CD14-positive monocyte (primary cell): ENCODE results near the gene RSKR. TPM values are rescaled to one million over a fixed set of nuclear protein-coding genes. Genes with fewer than 3 reads are reported as not detected.

Source experiments
- DNase-seq, 3 donors: peaks; one replicate each; pipeline ENCODE4 v3.0.0-alpha.2; 2011 to 2022
- H2AFZ ChIP-seq: 2 replicates; pipeline ENCODE4 v1.6.0; 2012; ENCODE audit warnings: mild to moderate bottlenecking, low read depth, low read length, inconsistent platforms; ENCODE audit not compliant: insufficient read depth, poor library complexity, severe bottlenecking
- H3K27ac ChIP-seq, 2 donors: 1 replicate in 1 of 2; 2 replicates in 1 of 2; pipeline ENCODE4 v1.5.1; 2012 to 2013; ENCODE audit warnings: low read length in 2 of 2, control low read depth in 1 of 2, inconsistent platforms in 1 of 2, low read depth in 1 of 2, mild to moderate bottlenecking in 1 of 2
- H3K27me3 ChIP-seq, 2 donors: one replicate each; pipeline versions ENCODE4 v1.6.0 to v1.6.1; 2011 to 2013; ENCODE audit warnings: low read length in 2 of 2; ENCODE audit not compliant: control insufficient read depth in 2 of 2, insufficient read depth in 2 of 2
- H3K36me3 ChIP-seq, 2 donors: replicated peaks in 1 of 2; 1 replicate in 1 of 2; 2 replicates in 1 of 2; pipeline versions ENCODE4 v1.5.1 to v1.6.1; 2012 to 2013; ENCODE audit warnings: low read length in 2 of 2, control low read depth in 1 of 2, inconsistent platforms in 1 of 2, mild to moderate bottlenecking in 1 of 2; ENCODE audit not compliant: insufficient read depth in 2 of 2, control insufficient read depth in 1 of 2
- H3K4me1 ChIP-seq, 2 donors: 1 replicate in 1 of 2; 2 replicates in 1 of 2; pipeline versions ENCODE4 v1.5.1 to v1.6.1; 2012 to 2013; ENCODE audit warnings: low read length in 2 of 2, control low read depth in 1 of 2, inconsistent platforms in 1 of 2, mild to moderate bottlenecking in 1 of 2, moderate library complexity in 1 of 2; ENCODE audit not compliant: insufficient read depth in 2 of 2, control insufficient read depth in 1 of 2
- H3K4me2 ChIP-seq: replicated peaks from 2 replicates; pipeline ENCODE3; 2012; ENCODE audit warnings: low read length, moderate library complexity, mild to moderate bottlenecking; ENCODE audit not compliant: poor library complexity, severe bottlenecking; ENCODE audit errors: extremely low read depth
- H3K4me3 ChIP-seq, 3 experiments: fragments of 200-600 bp in 1 of 3; sonication (generic) in 1 of 3; replicated peaks in 1 of 3; 1 replicate in 2 of 3; 2 replicates in 1 of 3; pipeline ENCODE4 v1.5.1; 2011 to 2013; ENCODE audit warnings: low read length in 3 of 3, mild to moderate bottlenecking in 3 of 3, control low read depth in 2 of 3, low read depth in 2 of 3, inconsistent platforms in 1 of 3, moderate library complexity in 1 of 3
- H3K79me2 ChIP-seq: 2 replicates; pipeline ENCODE4 v1.6.0; 2012; ENCODE audit warnings: mild to moderate bottlenecking, control low read depth, inconsistent platforms, low read length, moderate library complexity; ENCODE audit not compliant: insufficient read depth
- H3K9ac ChIP-seq: 2 replicates; pipeline ENCODE4 v1.6.0; 2017; ENCODE audit warnings: low read length, mild to moderate bottlenecking; ENCODE audit not compliant: insufficient read depth, poor library complexity, severe bottlenecking
- H3K9me3 ChIP-seq, 2 donors: replicated peaks in 1 of 2; 1 replicate in 1 of 2; 2 replicates in 1 of 2; pipeline versions ENCODE4 v1.5.1 to v1.6.1; 2012 to 2013; ENCODE audit warnings: low read length in 2 of 2, control low read depth in 1 of 2; ENCODE audit not compliant: control insufficient read depth in 1 of 2, insufficient read depth in 1 of 2
- H4K20me1 ChIP-seq: 2 replicates; pipeline ENCODE4 v1.6.0; 2012; ENCODE audit warnings: mild to moderate bottlenecking, low read length, control low read depth, moderate library complexity; ENCODE audit not compliant: insufficient read depth
- H3K27ac Mint-ChIP-seq, 7 donors: one replicate each; pipeline ENCODE4 v1.8.0; 2020; ENCODE audit warnings: mild to moderate bottlenecking in 7 of 7, mixed read lengths in 7 of 7, moderate library complexity in 6 of 7, inconsistent platforms in 2 of 7
- H3K27me3 Mint-ChIP-seq, 3 donors: one replicate each; pipeline ENCODE4 v1.8.0; 2021 to 2022; ENCODE audit warnings: low read depth in 3 of 3, mild to moderate bottlenecking in 3 of 3, mixed read lengths in 3 of 3, moderate library complexity in 3 of 3, inconsistent platforms in 1 of 3
- H3K36me3 Mint-ChIP-seq, 2 donors: one replicate each; pipeline ENCODE4 v1.8.0; 2020; ENCODE audit warnings: mixed read lengths in 2 of 2, inconsistent platforms in 1 of 2, mild to moderate bottlenecking in 1 of 2
- H3K4me1 Mint-ChIP-seq: one replicate; pipeline ENCODE4 v1.8.0; 2020; ENCODE audit warnings: mild to moderate bottlenecking, mixed read lengths
- H3K4me3 Mint-ChIP-seq, 2 donors: one replicate each; pipeline ENCODE4 v1.8.0; 2020; ENCODE audit warnings: mild to moderate bottlenecking in 2 of 2, mixed read lengths in 2 of 2, moderate library complexity in 1 of 2
- H3K9me3 Mint-ChIP-seq, 7 donors: one replicate each; pipeline ENCODE4 v1.8.0; 2020 to 2022; ENCODE audit warnings: mixed read lengths in 7 of 7, mild to moderate bottlenecking in 6 of 7, moderate library complexity in 6 of 7, inconsistent platforms in 2 of 7
- WGBS: methylation state at CpG from one replicate; pipeline ENCODE4 v1.1.5; 2013; ENCODE audit warnings: missing lambda C conversion rate; ENCODE audit not compliant: insufficient coverage; 5-methylcytosine and 5-hydroxymethylcytosine counted together
- intact Hi-C, 2 donors: fragments of 100-400 bp; cut with micrococcal nuclease; formaldehyde crosslinking; loops; one replicate each; pipeline versions ENCODE4 v1.15.0 to v1.15.1; 2023
- polyA plus RNA-seq, 3 donors: library from polyadenylated mRNA; depleted of rRNA in 1 of 3; unstranded in 2 of 3; stranded (reverse) in 1 of 3; fragments of 300-500 nt in 2 of 3; fragments of >200 nt in 1 of 3; fragmentation: Illumina TruSeq in 2 of 3; gene quantifications; 1 replicate in 2 of 3; 2 replicates in 1 of 3; pipeline ENCODE4 v1.2.3, GENCODE V29; 2012 to 2021
- TF ChIP-seq, protein P1 (sequence below): fragments of 200-600 bp; IDR thresholded peaks from one replicate; pipeline ENCODE4 v1.8.0; 2022; ENCODE audit warnings: antibody characterized with exemption, mild to moderate bottlenecking

The RSKR gene
- polyA plus RNA-seq, 3 donors, result 33.2 TPM; not detected in 2

DNA sequence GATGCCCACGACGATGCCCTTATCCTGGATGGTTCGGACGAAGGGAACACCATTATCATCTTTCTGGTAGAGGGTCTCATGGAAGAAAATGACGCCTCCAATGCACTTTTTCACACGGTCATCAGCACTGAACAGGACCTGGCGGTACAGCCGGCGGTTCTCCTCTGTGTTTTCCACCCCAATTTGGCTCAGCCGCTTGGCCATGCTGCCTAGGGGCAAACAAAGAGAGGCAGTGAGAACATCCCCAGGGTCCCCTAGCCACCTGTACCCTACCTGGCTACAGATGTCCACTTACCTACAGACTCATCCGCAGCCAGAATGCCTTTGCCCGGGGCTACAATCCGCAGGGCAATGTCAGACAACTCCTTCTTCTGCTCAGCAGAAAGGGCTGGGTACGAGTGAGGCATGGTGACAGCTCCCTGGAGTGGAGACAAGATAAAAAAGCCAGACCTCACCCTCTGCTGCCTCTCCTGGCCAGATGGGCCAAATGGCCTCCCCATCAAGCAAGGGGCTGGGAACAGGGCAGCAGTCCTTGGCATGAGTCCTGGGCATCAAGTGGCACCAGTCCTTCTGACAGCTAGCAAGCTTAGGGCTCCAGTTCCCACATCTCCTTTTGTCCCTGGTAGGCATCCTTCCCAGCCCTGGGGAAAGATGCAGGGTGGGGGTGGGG is 38.7 kb downstream of the RSKR start:
- H3K4me3 Mint-ChIP-seq, result no peak overlapping the region
- WGBS, result 98% methylated on average over 11 of the region's 14 CpGs

DNA sequence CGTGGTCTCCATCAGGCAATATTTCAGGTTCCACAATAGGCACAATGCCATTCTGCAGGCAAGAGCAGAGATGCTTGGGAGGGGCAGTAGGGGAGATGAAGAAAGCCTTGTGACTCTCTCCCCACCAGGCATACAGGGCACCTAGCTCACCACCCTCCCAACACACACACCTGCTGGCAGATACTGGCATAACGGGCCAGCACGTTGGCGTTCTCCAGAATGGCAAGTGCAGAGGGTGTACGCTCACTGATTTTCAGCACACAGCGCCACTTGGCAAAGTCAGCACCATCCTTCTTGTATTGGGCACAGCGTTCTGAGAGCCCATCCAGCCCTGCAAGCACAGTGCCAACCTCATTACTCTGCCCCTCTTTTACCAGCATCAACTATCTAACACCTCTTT is 39.5 kb downstream of the RSKR start:
- H4K20me1 ChIP-seq, result peaks cover 3% of the 10 kb centered on the region
- H3K27ac Mint-ChIP-seq, result peak overlapping the region in 1 of 7 donors; percentile 41
- 98% methylated on average over 5 of the region's 7 CpGs for WGBS
- no peaks in the 10 kb centered on the region for H3K27me3 ChIP-seq
- peaks cover 9 to 27% of the 10 kb centered on the region in 2 donors for H3K36me3 Mint-ChIP-seq
- H3K4me3 Mint-ChIP-seq, result no peak overlapping the region
- intact Hi-C loops, result loop anchor here in 1 of 2 donors (10.0 kb wide), 1 partner anchor 240 kb away; the partner anchor contains the start of genes IFT20 and TNFAIP1
- H3K4me1 ChIP-seq, result peaks cover 20 to 27% of the 10 kb centered on the region in 2 donors
- no peak overlapping the region for H3K9ac ChIP-seq
- TF ChIP-seq, protein P1, sequence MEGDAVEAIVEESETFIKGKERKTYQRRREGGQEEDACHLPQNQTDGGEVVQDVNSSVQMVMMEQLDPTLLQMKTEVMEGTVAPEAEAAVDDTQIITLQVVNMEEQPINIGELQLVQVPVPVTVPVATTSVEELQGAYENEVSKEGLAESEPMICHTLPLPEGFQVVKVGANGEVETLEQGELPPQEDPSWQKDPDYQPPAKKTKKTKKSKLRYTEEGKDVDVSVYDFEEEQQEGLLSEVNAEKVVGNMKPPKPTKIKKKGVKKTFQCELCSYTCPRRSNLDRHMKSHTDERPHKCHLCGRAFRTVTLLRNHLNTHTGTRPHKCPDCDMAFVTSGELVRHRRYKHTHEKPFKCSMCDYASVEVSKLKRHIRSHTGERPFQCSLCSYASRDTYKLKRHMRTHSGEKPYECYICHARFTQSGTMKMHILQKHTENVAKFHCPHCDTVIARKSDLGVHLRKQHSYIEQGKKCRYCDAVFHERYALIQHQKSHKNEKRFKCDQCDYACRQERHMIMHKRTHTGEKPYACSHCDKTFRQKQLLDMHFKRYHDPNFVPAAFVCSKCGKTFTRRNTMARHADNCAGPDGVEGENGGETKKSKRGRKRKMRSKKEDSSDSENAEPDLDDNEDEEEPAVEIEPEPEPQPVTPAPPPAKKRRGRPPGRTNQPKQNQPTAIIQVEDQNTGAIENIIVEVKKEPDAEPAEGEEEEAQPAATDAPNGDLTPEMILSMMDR, result no peak
- peaks cover 2 to 4% (median 3%) of the 10 kb centered on the region in 3 donors for H3K27me3 Mint-ChIP-seq
- H3K79me2 ChIP-seq, result peaks cover 18% of the 10 kb centered on the region
- H3K27ac ChIP-seq, result no peak overlapping the region
- peaks cover 34% of the 10 kb centered on the region for H3K4me1 Mint-ChIP-seq
- no peaks in the 10 kb centered on the region for H3K9me3 ChIP-seq
- H3K4me2 ChIP-seq, result no peak overlapping the region
- no peak overlapping the region for H2AFZ ChIP-seq
- peaks cover 10 to 19% of the 10 kb centered on the region in 2 donors for H3K36me3 ChIP-seq
- H3K4me3 ChIP-seq, result no peak overlapping the region
- H3K9me3 Mint-ChIP-seq, result no peaks in the 10 kb centered on the region
- no peak for DNase-seq

More for the DNA sequence above, 38.7 kb downstream of the RSKR start:
- intact Hi-C loops, result loop anchor here in 1 of 2 donors (10.0 kb wide), 1 partner anchor 240 kb away; the partner anchor contains the start of genes IFT20 and TNFAIP1
- DNase-seq, result no peak
- H4K20me1 ChIP-seq, result no peaks in the 10 kb centered on the region
- no peak overlapping the region for H3K9ac ChIP-seq
- no peaks in the 10 kb centered on the region for H3K9me3 ChIP-seq
- Mint-ChIP-seq H3K4me1 (peaks cover 27% of the 10 kb centered on the region), H3K9me3 (no peaks in the 10 kb centered on the region), H3K36me3 (peaks cover 16 to 34% of the 10 kb centered on the region in 2 donors), H3K27ac (no peak overlapping the region), H3K27me3 (peaks cover 2 to 4% (median 3%) of the 10 kb centered on the region in 3 donors)
- H3K4me2 ChIP-seq, result no peak overlapping the region
- peaks cover 10% of the 10 kb centered on the region for H3K79me2 ChIP-seq
- H2AFZ ChIP-seq, result no peak overlapping the region
- H3K4me3 ChIP-seq, result no peak overlapping the region
- H3K36me3 ChIP-seq, result peaks cover 13 to 26% of the 10 kb centered on the region in 2 donors
- H3K27me3 ChIP-seq, result no peaks in the 10 kb centered on the region
- peaks cover 17 to 20% of the 10 kb centered on the region in 2 donors for H3K4me1 ChIP-seq
- TF ChIP-seq, protein P1, result no peak
- no peak overlapping the region for H3K27ac ChIP-seq
